ENCODE measurements around the gene MAGED1. TPM values are rescaled to one million over a fixed set of nuclear protein-coding genes. Genes with fewer than 3 reads are reported as not detected.

MAGED1 gene, protein sequence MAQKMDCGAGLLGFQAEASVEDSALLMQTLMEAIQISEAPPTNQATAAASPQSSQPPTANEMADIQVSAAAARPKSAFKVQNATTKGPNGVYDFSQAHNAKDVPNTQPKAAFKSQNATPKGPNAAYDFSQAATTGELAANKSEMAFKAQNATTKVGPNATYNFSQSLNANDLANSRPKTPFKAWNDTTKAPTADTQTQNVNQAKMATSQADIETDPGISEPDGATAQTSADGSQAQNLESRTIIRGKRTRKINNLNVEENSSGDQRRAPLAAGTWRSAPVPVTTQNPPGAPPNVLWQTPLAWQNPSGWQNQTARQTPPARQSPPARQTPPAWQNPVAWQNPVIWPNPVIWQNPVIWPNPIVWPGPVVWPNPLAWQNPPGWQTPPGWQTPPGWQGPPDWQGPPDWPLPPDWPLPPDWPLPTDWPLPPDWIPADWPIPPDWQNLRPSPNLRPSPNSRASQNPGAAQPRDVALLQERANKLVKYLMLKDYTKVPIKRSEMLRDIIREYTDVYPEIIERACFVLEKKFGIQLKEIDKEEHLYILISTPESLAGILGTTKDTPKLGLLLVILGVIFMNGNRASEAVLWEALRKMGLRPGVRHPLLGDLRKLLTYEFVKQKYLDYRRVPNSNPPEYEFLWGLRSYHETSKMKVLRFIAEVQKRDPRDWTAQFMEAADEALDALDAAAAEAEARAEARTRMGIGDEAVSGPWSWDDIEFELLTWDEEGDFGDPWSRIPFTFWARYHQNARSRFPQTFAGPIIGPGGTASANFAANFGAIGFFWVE
- total RNA-seq: 10 to 100 TPM; 41.5 to 75.5 (median 56.9) TPM
- polyA plus RNA-seq: 10 to 100 TPM; 18.8 to 25.2 (median 22.8) TPM
- long read RNA-seq, donor 1, transcript MAGED1-201 (13 exons, 2,747 nt): major isoform, 17 of 166 reads
- long read RNA-seq, donor 1, partial matches to known transcripts: 146 of 166 reads
- long read RNA-seq, donor 1, other reads (novel, unspliced or antisense): 0 of 166 reads
- long read RNA-seq, donor 2, transcript MAGED1-201 (13 exons, 2,747 nt): major isoform, 21 of 139 reads
- long read RNA-seq, donor 2, partial matches to known transcripts: 116 of 139 reads
- long read RNA-seq, donor 2, other reads (novel, unspliced or antisense): 0 of 139 reads

DNA sequence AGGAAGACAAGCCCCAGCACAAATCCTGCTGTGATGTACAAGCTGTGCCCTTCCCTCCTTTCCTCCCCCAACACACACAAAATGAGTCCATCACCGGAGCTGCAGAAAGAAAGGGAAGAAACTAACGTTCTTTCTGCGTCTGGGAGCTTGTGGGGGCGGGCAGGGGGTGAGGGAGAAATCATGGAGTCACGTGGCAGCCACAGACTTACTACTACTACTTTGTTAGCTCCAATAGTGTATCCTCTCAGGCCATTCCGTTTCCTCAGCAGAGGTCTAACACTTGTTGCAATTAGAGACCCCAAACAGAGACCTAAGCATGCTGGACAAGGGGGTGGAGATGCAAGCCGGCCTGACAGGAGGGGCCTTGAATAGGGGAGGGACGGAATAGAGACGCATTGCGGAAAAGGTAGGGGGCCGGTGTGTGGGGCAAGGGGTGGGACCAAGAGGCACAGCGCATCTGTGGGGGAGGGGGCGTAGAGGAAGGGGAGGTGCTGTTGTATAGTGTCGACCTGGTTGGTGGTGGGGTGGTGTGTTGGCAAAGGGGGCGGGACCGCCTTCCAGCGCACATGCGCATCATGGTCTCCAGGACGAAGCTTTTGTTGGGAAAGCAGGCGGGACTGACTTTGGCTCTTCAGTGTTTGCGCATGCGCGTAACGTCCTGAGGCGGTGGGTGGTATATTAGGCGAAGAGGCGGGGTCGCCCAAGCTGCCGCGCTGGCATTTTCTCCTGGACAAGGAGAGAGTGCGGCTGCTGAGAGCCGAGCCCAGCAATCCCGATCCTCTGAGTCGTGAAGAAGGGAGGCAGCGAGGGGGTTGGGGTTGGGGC, at the start of gene MAGED1:
Gene MAGED1 (plus strand): TSS at position 703 of the 825 bp plus-strand sequence. CDS start 682 bp downstream, outside the sequence.
- 0 to 36% (median 3%) methylated on average over 30 to 35 of the region's 35 CpGs for WGBS, 5 donors
- peak within 1 kb of the TSS in 6 of 8 donors; percentile 69 to 79 (median 76) for H3K27ac ChIP-seq
- no peaks in the 10 kb centered on the region for H3K27me3 ChIP-seq (replicated peaks in 1 of 7)
- peaks cover 0 to 20% (median 6%) of the 10 kb centered on the region in 6 donors for H3K36me3 ChIP-seq
- no peaks in the 10 kb centered on the region for H3K9me3 ChIP-seq
- peak within 1 kb of the TSS; percentile 16 to 73 (median 44) for H3K4me3 ChIP-seq
- peaks cover 0 to 28% (median 10%) of the 10 kb centered on the region in 6 donors for H3K4me1 ChIP-seq
- TF ChIP-seq, protein P1, sequence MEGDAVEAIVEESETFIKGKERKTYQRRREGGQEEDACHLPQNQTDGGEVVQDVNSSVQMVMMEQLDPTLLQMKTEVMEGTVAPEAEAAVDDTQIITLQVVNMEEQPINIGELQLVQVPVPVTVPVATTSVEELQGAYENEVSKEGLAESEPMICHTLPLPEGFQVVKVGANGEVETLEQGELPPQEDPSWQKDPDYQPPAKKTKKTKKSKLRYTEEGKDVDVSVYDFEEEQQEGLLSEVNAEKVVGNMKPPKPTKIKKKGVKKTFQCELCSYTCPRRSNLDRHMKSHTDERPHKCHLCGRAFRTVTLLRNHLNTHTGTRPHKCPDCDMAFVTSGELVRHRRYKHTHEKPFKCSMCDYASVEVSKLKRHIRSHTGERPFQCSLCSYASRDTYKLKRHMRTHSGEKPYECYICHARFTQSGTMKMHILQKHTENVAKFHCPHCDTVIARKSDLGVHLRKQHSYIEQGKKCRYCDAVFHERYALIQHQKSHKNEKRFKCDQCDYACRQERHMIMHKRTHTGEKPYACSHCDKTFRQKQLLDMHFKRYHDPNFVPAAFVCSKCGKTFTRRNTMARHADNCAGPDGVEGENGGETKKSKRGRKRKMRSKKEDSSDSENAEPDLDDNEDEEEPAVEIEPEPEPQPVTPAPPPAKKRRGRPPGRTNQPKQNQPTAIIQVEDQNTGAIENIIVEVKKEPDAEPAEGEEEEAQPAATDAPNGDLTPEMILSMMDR (IDR thresholded peaks at IDR 0.05 in 8 of 11, conservative IDR thresholded peaks at IDR 0.05 in 3 of 11): no peak
- peak; percentile 82 to 92 (median 85) for TF ChIP-seq POLR2AphosphoS5 (IDR thresholded peaks at IDR 0.05)
- intact Hi-C loops (cut with DNase I; ENCODE audit: low total_unique reads): no loop called here
- peak; percentile 89 for DNase-seq

DNA sequence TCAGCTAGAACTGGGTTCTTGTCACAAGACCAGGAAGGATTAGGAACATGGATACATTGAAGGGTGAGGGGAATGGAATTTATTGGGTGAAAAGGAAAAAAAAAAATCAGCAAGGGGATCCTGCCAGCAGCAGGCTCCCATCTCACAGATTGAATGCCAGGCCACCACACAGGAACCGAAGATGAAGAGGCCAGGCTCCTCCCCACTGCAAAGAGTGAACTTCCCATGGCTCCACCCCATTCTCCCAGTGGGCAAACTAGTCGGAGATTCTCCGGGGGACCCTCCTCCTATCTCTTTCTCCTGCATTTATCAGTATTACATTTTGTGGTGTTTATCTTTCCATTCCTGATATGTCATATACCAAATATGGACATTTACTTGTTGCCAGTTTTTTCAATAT, 46.0 kb upstream of the MAGED1 start:
- no peak overlapping the region for H3K4me3 ChIP-seq

DNA sequence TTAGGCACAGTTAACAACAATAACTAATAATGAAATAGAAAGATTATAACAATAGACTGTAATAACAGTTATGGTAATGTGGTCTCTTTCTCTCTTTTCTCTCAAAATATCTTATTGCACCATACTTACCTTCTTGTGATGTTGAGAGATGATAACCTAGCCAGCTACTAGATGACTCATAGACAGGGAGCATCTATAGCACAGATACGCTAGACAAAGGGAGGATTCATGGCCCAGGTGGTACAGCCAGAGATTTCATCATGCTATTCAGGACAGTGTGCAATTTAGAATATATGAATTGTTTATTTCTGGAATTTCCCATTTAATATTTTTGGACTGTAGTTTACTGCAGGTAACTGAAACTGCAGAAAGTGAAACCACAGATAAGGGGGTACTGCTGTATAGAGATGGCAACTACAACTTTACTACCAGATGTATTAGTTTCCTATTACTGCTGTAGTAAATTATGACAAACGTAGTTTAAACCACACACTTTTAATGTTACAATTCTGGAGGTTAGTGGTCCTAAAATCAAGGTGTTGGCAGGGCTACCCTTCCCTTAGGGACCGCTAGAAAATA, 41.8 kb upstream of the MAGED1 start:
- DNase-seq: no peak
- intact Hi-C loops (cut with DNase I; ENCODE audit: low total_unique reads): no loop called here
- TF ChIP-seq, protein P1 (IDR thresholded peaks at IDR 0.05 in 8 of 11, conservative IDR thresholded peaks at IDR 0.05 in 3 of 11): no peak
- TF ChIP-seq POLR2A (IDR thresholded peaks at IDR 0.05) (no peak), POLR2AphosphoS5 (IDR thresholded peaks at IDR 0.05) (no peak)
- H3K4me1 ChIP-seq: no peaks in the 10 kb centered on the region
- H3K27me3 ChIP-seq (replicated peaks in 1 of 7): no peaks in the 10 kb centered on the region
- 63 to 84% (median 78%) methylated on average over 3 of the region's 3 CpGs for WGBS, 5 donors
- peaks cover 0 to 14% (median 2%) of the 10 kb centered on the region in 8 donors for H3K9me3 ChIP-seq
- H3K4me3 ChIP-seq: no peak overlapping the region
- peaks cover 0 to 14% (median 0%) of the 10 kb centered on the region in 6 donors for H3K36me3 ChIP-seq
- no peak overlapping the region for H3K27ac ChIP-seq

More for the DNA sequence above, 46.0 kb upstream of the MAGED1 start:
- no peak for DNase-seq
- Histone ChIP-seq H3K36me3 (peaks cover 0 to 20% (median 0%) of the 10 kb centered on the region in 6 donors), H3K27ac (no peak overlapping the region), H3K4me1 (no peaks in the 10 kb centered on the region), H3K9me3 (no peaks in the 10 kb centered on the region), H3K27me3 (replicated peaks in 1 of 7) (no peaks in the 10 kb centered on the region)
- 63 to 94% (median 76%) methylated on average over 3 of the region's 3 CpGs for WGBS, 5 donors
- no peak for TF ChIP-seq POLR2AphosphoS5 (IDR thresholded peaks at IDR 0.05)
- TF ChIP-seq, protein P1 (IDR thresholded peaks at IDR 0.05 in 8 of 11, conservative IDR thresholded peaks at IDR 0.05 in 3 of 11): no peak
- no peak for TF ChIP-seq POLR2A (IDR thresholded peaks at IDR 0.05)
- intact Hi-C loops (cut with DNase I; ENCODE audit: low total_unique reads): no loop called here
